ENCODE results near the gene RPL3.
"Not testable (repeated sequence)": the region's sequence is repeated elsewhere in the genome, so short reads cannot be mapped to it uniquely, and the experiment has no call there.

The RPL3 gene

DNA sequence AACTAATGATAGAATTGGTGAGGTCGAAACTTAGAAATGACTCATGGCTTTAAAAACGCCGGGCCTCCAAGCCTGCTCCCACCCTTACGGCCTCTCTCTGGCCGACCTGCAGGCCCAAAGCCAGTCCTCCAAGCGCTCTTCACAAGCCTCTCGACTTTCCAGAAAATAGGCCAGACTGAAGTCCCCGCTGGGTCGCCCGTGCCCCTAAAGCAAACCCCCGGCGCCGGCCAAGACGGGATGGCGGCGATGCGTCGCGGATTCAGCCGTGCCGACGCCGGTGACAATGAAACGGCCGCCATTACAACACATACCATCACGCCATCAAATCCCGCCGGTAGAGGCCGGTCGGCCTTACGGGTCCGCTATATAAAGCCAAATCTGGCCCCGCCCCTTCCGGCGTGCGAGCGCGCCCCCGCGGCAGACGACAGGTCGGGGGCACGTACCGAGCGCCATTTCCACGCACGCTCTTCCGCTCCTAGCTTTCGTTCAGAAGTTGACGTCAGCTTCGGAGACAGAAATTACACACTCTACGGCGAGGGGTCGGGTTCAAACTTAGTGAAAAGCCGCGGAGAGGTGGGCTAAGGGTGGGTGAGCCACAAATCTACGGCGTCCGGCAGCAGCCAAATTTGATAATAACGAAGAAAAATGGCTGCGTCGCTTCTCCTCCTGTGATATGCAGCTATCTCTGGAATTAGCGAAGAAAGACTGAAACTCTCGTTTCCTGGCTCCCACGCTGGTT lies at the start of gene RPL3:
TSS of gene RPL3 (minus strand) at position 340 of the 739 bp plus-strand sequence. CDS start at position 314, 26 bp downstream.
- DNase-seq = peak; percentile 90

DNA sequence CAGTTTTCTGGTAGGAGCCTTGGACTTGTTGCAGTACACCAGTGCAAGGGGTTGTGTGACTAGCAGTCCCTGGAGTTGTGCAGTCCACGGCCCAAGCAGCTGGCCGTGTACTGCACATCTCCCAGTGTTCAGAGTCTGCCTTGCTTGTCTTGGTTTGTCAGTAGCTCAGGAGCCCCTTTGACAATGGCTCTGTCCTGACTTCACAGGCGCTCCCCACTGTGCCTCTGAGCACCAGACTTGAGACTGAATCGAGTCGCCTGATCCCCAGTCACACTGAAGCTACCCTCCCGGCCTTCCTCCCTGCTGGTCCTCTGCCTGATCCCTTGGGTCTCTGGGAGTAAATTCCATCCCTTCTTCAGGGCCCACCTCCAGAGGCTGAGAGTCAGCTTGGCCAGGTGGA lies 49.8 kb upstream of the RPL3 start:
- DNase-seq = no peak

- DNase-seq = no peak
Measured at GRCh38 chr22:39368461-39368911, 49.1 kb upstream of the RPL3 start.

DNA sequence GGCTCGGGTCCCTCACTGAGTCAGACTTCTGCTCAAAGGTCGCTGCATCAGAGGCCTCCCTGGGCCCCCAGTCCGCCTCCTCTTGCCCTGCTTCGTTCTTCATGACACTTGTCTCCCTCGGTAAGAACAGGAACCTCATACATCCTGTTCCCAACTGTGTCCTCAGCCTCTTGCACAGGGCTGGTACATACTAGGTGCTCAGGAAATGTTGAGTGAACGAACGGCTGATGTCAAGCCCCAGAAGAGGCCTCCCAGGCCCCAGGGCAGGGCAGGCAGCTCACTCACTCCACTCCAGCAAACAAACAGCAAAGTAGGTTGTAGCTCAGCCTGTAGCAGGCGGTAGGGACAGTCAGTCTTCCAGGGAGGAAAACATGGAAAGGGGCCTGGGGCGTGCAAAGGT lies 47.6 kb upstream of the RPL3 start:
- no peak for DNase-seq

DNA sequence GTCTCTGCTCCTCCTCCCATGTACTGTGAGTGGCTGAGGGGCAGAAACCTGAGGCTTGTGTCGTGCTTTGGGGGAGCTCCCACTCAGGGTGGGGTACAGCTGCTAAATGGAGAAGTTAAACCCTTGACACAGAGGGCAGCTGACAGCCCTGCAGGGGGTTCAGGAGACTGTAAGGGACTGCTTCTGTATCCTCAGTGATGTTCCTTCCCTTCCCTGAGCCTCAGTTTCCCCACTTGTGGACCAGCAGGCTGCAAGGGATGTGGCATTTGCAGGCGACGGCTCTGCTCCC lies 46.0 kb upstream of the RPL3 start:
- DNase-seq = no peak

GRCh38 chr22:39364714-39365491 lies 45.5 kb upstream of the RPL3 start:
- DNase-seq = no peak

GRCh38 chr22:39363751-39364515 lies 44.5 kb upstream of the RPL3 start:
- DNase-seq = no peak

DNA sequence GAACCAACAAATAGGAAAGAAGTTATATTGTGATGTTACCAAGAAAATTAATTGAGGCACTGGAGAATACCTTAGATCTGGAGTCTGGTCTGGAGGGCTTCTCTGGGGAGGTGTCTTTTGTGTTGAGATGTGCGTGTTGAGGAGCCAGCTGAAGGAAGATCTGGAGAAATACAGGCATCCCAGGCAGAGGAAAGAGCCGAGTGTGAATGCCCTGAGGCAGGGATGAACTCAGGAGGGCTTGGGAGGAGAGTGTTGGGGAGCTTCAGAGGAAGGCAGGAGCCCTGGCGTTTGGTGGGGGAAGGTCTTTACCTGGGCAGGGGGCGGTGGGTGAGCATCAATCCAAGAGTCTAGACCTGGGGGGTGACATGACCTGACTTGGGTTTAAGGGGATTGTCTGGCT lies 43.5 kb upstream of the RPL3 start:
- no peak for DNase-seq

DNA sequence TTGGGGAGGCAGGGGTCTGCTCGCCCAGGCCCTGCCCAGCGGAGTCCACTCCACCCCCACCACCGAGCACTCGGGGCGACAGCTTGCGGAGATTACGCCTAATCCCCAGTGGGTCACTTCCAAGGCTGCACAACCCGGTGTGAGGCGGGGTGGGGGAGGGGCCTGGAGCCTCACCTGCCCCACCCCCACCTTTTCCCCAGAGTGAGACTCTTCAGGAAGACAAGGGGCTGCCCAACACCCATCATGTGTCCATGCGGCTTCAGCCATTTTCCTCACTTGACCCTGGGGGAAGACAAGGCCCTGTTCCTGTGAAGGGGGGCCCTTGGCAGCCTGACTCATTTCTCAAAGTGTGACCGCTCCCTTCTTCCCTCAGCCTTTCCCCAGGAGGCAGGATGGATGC lies 42.8 kb upstream of the RPL3 start:
- no peak for DNase-seq

DNA sequence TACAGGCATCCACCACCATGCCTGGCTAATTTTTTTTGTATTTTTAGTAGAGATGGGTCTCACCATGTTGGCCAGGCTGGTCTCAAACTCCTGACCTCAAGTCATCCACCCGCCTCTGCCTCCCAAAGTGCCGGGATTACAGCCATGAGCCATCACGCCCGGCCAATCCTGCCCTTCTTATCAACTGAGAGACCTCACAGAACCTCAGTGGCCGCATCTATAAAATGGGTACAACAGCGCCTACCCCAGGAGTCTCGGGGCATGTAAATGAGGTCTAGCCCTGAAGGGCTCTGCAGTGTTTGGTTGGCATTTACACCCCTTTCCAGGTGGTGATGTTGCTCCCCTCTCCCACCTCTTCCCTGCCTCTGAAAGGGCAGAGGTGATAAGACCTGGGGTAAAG lies 42.1 kb upstream of the RPL3 start:
- no peak for DNase-seq

GRCh38 chr22:39360674-39361413 lies 41.4 kb upstream of the RPL3 start:
- no peak for DNase-seq

GRCh38 chr22:39360242-39360641 lies 40.8 kb upstream of the RPL3 start:
- no peak for DNase-seq

DNA sequence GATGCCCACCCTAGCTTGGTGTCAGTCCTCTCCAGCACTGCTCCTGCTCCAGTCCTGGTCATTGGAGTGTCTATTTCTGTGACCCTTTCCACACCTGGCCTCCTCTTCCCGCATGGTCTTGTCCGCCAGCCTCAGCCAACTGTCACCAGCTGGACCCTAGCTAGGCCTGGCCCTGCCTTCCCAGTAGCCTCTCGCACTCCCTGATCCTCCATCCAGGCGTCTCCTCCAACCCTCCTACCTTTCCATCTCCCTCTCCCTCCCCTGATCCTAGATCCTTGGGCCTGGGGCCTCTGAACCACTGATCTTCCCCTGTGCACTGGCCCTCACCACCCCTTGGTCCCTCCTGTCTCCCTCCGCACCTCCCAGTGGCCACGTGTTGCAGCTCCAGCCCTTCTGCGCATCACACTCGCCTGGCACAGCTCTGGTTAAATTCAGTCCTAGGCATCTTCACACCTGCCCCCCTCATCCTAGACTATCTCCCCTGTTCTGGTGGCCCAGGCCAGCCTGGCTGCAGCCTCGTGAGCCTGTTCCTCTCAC lies 40.3 kb upstream of the RPL3 start:
- DNase-seq = no peak

DNA sequence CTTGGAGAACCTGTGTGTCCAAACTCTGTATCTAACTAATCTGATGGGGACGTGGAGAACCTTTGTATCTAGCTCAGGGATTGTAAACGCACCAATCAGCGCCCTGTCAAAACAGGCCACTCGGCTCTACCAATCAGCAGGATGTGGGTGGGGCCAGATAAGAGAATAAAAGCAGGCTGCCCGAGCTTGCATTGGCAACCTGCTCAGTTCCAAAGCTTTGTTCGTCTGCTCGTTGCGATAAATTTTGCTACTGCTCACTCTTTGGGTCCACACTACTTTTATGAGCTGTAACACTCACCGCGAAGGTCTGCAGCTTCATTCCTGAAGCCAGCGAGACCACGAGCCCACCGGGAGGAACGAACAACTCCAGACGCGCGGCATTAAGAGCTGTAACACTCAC lies 38.8 kb upstream of the RPL3 start:
- not testable (repeated sequence) for DNase-seq

DNA sequence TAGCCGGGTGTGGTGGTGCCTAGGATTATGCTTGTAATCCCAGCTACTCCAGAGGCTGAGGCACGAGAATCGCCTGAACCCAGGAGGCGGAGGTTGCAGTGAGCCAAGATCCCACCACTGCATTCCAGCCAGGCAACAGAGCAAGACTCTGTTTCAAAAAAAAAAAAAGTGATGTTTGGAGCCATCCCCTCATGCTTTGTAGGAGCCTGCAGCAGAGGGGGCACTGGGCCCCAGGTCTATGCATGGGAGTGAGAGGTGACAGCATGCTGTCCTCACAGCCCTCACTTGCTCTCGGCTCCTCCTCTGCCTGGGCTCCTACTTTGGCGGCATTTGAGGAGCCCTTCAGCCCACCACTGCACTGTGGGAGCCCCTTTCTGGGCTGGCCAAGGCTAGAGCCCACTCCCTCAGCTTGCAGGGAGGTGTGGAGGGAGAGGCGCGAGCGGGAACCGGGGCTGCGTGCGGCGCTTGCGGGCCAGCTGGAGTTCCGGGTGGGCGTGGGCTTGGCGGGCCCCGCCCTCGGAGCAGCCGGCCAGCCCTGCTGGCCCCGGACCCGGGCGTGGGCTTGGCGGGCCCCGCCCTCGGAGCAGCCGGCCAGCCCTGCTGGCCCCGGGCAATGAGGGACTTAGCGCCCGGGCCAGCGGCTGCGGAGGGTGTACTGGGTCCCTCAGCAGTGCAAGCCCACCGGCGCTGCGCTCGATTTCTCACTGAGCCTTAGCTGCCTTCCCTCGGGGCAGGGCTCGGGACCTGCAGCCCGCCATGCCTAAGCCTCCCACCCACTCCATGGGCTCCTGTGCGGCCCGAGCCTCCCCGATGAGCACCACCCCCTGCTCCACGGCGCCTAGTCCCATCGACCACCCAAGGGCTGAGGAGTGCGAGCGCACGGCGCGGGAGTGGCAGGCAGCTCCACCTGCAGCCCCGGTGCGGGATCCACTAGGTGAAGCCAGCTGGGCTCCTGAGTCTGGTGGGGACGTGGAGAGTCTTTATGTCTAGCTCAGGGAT lies 38.0 kb upstream of the RPL3 start:
- not testable (repeated sequence) for DNase-seq

DNA sequence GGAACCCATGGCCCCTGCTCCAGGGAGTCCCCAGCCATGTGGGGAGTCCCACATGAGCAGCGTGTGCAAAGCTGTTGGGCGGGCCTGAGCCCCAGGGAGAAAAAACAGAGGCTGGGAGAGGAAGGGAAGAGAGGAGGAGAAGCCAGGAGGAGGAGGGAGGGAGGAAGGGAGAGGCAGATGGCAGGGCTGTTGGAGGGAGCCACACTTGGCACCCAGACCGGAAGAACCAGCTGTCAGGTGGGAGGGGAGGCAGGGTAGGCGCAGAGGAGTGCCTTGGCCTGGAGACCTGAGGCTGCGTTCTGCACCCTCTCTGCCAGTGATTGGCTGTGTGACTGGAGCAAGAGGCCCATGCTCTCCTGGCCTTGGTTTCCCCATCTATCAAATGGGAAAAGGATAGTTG lies 37.0 kb upstream of the RPL3 start:
- DNase-seq = peak; percentile 60

DNA sequence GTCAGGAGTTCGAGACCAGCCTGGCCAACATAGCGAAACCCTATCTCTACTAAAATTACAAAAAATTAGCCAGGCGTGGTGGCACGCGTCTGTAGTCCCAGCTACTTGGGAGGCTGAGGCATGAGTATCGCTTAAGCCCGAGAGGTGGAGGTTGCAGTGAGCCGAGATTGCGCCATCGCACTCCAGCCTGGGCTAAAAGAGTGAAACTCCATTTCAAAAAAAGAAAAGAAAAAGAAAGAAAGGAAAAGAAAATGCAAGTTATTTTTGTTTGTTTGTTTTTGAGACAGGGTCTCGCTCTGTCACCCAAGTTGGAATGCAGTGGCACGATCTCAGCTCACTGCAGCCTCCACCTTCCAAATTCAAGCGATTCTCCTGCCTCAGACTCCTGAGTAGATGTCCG lies 36.4 kb upstream of the RPL3 start:
- not testable (repeated sequence) for DNase-seq

DNA sequence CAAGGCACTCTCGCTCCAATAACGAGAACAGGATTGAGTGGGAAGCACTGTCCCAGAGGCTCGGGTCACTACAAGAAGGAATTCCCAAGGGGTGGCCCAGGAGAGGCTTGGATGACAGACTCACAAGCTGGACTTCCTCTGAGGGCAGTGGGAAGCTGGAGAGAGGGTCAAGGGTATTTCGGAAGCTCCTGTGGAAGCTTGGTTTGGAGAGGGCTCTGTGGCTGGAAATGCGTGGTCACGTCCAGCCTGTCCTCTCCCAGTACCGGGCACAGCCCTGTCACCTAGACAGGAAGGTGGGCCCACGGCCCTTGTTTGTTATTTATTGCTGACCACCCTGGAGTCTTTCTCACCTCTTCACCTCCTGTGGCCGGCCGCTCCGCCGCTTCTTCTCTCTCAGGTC lies 35.7 kb upstream of the RPL3 start:
- DNase-seq = no peak

DNA sequence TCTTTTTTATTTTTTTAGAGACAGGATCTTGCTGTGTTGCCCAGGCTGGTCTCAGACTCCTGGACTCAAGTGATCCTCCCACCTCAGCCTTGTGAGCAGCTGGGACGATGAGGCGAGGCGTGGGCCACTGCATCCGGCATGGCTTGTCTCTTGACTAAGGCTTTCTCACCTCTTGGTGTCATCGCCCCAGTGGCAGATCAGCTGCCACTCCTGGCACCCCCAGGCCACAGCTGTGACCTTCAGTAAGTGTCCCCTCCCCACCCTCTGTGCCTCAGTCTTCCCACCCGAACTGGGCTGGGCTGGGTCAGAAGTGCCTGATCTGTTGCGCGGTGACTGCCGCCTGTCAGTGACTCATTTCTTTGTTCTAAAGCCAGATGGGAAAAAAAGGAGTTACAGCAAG lies 33.9 kb upstream of the RPL3 start:
- no peak for DNase-seq

GRCh38 chr22:39352306-39352891 lies 33.0 kb upstream of the RPL3 start:
- DNase-seq = no peak

GRCh38 chr22:39351689-39352214 lies 32.3 kb upstream of the RPL3 start:
- DNase-seq = no peak

Data from NCI-H2029 (cell line).